GM21529 (cell line): ENCODE measurements around the gene TMEM98.
"Not testable (repeated sequence)": the region's sequence is repeated elsewhere in the genome, so short reads cannot be mapped to it uniquely, and the experiment has no call there.

Experiments used
- ATAC-seq: cut with Tn5 transposase; IDR thresholded peaks from one replicate; pipeline ENCODE4 v1.9.1; 2021; ENCODE audit not compliant: unreplicated experiment

Gene TMEM98

DNA sequence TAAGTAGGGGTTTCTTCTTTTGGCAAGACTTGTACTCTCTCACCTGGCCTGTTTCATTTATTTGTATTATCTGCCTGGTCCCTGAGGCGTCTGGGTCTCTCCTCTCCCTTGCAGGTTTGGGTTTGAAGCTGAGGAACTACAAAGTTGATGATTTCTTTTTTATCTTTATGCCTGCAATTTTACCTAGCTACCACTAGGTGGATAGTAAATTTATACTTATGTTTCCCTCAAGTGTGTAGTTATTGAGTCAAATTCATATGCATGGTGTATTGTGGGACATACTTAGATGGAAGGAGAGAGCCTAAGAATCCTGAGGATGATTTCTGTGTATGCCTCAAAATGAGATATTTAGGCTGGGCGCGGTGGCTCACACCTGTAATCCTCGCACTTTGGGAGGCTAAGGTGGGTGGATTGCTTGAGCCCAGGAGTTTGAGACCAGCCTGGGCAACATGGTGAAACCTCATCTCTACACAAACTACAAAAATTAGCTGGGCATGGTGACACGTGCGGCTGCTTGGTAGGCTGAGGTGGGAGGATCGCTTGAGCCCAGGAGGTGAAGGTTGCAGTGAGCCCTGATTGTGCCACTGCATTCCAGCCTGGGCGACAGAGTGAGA, 13.6 kb downstream of the TMEM98 start:
- ATAC-seq: no peak

DNA sequence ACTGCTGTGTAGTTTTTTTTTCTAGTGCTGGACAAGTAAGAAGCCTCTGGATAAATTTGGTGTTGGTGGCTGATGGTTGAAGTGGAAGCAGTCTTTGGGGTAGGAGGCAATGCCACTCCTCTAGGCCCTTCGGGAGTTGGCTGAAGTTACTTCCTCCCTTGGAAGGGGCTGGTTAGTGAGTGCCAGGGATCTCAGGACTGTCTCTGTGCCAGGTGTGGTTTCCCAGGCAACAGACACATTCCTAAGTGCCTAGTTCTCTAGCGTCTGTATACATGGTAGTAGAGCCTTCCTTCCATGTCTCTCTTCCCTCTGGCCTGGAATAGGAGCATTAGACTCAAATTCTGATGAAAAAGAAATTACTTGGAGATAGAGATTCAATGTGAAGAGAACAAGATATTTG, 15.3 kb downstream of the TMEM98 start:
- ATAC-seq: no peak

DNA sequence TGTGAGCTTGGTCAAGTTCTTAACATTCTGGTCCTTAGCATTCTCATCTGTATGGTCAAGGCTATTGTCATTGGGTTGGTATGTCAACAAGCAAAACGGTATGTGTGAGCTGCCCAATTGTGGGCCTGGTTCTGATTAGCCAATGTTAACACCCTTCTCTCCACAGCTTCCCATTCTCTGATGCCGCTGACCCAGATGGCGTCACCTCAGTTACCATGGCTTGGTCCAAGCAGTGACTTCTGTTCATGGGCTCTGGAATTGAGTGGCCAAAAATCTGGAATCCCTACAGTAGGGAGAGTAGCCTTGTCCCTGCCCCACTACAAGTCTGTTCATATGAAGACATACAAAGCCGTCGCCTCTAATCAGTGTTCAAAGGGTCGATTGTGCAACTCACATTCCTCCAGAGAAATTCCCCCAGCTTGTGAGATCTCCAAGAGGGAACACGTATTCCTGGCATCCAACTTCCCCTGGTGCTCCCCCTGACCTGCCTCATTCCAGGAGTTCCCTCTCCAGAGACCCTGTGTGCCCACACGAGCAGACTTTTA, 15.8 kb downstream of the TMEM98 start:
- no peak for ATAC-seq

DNA sequence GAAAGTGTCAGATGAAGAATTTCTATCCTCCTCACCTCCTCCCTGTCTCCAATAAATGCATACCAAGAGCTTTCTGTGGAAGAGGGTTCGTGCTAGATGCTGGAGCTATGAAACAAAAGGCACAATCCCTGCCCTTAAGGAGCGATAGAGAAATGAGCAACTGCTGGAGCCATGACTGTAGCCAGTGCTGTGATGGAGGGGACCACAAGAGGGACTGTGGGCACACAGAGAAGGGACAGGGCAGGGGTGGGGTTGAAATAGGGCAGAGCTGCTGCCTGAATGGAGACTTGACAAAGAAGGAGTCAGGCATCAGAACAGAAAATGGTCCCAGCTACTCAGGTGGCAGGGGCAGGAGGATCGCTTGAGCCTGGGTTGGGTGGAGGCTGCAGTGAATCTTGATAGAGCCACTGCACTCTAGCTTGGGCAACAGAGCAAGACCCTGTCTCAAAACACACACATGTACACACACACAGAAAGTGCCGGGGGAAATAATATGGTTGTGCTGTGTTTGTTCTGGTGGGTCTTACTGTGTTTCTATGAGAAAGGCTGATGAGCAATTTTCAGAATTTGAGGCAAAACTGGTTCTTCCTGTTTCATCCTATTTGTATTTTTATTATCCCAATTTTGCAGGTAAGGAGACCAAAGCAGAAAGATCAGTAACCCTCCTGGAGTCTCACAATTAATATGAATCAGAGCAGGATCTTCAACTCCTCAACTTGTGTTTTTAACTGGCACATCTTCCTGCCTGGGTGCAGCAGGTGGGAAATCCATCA, 16.5 kb downstream of the TMEM98 start:
- no peak for ATAC-seq

DNA sequence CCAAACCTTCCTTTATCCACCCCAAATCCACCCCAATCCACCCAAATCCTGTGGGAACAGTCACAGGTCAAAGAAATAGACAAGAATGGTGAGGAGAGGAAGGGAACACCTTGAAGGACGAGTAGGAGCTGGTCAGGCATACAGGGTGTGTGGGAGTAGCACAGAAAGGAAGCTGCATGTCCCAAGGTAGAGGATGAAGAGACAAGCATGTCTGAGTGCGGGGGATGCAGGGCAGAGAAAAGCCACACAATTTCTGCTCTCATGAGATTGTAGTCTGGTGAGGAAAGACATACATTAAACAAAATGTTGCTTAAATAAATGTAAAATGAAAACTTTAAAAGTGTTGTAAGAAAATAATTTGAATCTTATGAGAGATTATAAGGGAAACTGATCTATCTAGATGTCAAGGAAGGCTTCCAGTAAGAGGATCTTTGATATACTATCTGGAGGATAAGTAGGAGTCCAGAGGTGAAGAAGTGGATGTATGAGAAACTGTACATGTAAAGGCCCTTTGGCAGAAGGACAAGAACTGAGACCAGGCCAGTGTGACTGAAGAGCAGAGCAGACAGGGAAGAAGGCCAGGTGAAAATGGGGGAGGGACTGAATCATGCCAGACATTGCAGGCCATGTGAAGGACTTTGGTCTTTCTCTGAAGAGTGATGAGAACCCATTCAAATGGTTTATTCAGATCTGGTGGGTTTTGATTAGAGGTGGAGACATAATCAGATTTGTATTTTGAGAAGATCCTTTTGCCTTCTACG, 18.6 kb downstream of the TMEM98 start:
- ATAC-seq: no peak

DNA sequence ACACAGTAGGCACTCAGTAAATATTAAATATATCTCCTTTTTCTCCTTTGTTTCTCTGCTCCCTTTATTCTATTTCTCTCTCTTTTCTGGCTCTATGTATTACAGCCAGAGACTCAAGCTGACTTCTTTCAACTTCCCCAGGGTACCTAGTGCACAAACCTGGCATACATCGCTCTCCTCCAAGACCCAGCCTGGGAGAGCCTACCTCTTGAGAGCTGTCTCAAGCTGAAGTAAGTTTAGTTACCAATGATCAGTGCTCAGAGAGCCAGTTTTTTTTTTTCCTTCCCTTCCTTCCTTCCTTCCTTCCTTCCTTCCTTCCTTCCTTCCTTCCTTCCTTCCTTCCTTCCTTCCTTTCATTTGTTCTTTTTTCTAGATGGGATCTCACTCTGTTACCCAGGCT, 19.8 kb downstream of the TMEM98 start:
- no peak for ATAC-seq

DNA sequence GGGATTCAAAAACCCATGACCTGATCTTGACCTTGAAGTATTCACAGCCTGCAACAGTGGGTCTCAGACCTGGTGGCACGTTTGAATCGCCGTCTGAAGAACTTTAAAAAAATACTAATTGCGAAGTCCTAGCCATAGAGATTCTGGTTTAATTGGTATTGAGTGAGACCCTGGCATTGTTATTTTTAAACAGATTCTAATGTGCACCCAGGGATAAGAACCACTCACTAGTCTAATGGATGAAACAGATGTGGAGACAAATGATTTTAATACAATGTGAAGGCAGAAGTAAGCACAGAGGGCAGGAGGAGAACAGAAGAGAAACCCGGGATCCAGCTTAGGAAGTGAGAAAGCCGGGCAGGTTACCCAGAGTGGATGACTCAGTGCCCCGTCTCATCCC, 21.2 kb downstream of the TMEM98 start:
- no peak for ATAC-seq

DNA sequence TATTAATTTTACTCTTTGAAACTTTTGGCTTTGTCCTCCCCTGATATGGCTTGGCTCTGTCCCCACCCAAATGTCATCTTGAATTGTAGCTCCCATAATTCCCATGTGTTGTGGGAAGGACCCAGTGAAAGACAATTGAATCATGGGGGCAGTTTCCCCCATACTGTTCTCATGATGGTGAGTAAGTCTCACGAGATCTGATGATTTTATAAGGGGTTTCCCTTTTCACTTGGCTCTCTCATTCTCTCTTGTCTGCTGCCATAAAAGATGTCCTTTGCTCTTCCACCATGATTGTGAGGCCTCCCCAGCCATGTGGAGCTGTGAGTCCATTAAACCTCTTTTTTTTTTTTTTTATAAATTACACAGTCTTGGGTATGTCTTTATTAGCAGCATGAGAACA, 24.5 kb downstream of the TMEM98 start:
- not testable (repeated sequence) for ATAC-seq

DNA sequence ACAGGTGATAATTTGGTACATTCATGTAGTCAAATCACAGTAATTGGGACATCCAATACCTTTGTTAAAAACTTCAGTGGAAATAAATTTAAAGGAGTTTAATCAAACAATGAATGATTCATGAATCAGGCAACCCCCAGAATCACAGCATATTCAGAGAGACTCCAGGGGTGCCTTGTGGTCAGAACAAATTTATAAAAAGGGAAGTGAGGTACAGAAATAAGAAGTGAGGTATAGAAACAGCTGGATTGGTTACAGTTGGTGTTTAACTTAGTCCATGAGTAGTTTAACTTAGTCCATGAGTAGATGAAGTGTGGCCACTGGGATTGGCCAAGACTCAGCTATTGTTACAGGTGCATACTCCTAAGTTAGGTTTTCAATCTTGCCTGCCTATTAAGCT, 25.1 kb downstream of the TMEM98 start:
- no peak for ATAC-seq

DNA sequence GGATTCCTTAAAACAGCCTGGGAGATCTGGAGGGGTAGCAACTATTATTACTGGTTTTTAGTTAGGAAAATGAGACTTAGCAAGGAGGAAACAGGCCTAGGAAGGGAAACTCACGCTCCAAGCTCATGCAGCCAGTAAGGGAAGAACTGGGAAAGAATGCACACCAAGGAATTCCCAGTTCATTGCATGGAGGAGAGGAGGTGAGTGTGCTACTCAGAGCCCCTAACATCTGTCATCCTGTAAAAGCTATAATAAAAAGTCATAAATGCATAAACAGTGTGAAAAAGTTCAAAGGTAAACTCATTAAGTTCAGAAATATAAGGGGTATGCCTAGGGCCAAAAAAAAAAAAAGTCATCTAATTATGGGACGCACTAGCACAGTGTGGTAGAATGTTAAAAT, 25.9 kb downstream of the TMEM98 start:
- no peak for ATAC-seq

DNA sequence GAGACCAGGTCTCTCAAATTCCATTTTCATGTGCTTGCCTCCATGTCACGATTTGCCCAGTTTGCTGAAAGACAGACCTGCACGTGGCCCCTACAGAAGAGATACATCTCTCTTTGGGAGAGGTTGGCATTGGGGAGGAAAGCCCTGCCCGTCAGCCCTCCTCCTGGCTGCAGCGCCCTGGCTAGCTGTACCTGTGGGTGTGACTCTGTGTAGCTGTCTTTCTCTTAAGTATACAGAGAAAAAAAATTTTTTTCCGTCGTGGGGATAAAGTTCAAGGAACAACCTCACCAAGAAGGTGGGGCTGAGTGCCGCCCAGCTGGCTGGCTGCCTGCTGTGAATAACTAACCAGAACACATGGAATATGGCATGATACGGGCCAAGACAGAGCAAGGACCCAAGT, 26.5 kb downstream of the TMEM98 start:
- no peak for ATAC-seq

DNA sequence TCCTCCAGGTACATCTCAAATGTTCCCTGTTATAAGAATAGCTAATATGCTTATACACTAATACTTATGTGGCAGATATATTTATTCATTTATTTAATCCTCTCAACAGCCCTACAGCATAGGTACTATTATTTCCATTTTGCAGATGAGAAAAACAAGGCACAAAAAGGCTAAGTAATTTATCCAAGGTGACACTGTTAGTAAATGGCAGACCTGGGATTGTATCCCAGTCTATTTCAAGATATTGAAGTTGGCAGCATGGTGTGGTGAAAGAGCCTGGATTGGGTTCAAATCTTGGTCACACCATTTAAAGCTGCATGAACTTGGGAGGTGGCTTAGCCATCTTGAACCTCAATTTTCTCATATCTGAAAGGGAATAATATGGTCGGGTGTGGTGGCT, 27.2 kb downstream of the TMEM98 start:
- ATAC-seq: no peak

DNA sequence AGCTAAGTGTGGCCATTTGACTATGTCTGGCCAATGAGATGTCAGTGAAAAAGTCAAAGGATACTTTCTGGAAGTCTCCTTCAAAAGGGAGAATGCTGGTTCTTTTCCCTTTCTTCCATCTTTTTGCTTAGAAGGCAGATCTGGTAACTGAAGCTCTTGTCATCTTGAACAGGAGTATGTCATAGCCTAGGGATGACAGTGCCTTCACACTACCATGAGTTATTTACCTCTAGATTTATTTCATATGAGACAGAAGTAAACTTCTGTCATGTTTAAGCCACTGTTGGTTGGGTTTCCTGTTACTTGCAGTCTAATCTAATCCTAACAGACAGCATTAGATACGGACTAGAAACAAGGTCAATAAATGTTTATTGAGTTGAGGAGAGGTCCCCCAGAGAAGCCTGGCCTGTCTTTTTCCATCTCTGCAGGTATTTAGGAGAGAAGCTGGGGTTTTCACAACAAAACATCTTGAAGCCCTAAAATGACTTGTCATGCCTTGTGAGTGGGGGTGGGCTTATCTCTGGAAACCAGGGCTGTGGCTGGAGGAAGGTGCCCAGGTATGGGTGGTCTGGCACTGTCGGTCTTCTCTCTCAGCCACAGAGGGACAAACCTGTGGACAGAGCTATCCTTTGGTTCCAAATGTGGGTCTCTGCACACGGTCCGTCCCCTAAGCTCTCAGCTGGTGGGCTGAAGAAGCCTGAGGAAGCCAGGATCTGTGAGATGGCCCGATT, 28.5 kb downstream of the TMEM98 start:
- no peak for ATAC-seq

DNA sequence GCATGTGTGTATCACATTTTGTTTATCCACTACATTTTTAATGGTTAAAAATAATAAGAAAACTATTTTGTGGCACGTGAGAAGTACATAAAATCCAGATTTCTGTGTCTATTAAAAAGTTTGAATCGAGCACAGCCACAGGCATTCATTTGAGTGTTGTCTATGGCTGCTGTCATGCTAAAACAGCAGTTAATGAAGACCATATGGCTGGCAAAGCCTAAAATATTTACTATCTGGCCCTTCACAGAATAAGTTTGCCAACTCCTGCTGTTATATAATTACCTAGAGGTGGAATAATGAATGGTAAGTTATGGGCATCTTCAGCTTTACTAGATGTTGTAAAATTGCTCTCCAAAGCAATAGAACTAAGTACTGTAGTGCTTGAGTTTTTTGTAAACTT, 30.5 kb downstream of the TMEM98 start:
- no peak for ATAC-seq

DNA sequence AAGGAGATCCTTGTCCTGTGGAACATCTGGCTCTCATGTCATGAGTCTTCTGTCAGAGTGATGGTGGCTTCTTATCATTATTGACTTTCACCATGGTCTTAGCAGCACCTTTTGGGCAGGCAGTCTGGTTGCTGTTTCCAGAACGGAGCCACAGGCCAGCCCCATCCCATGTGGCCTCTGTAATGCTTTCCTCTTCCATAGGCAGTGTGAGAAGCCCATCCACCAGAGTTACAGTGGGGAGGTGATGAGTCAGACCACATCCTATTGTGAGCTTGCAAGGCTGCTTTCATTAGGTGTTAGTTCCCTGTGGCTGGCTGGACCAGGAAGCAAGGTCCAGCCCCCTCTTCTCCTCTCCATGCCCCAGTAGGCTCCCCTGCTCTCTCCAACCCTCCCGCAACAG, 32.9 kb downstream of the TMEM98 start:
- no peak for ATAC-seq

DNA sequence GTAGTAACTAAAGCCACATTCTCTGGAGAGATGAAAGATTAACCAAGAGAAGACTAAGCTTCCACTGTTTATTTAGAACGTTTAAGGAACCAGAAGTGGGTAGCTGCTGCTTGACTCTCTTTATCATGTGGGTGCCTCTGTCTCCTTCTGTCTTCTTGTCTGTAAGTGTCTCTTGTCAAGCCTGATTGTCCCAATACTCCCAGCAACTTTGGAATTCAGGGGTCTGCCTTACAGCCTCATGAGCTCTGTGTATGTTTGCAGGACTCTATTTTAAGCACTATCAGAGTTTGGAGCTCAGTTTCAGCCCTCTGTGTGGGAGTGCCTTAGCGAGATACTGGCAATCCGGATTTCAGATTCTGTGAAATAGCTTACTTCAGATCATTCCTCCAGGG, 34.4 kb downstream of the TMEM98 start:
- no peak for ATAC-seq

DNA sequence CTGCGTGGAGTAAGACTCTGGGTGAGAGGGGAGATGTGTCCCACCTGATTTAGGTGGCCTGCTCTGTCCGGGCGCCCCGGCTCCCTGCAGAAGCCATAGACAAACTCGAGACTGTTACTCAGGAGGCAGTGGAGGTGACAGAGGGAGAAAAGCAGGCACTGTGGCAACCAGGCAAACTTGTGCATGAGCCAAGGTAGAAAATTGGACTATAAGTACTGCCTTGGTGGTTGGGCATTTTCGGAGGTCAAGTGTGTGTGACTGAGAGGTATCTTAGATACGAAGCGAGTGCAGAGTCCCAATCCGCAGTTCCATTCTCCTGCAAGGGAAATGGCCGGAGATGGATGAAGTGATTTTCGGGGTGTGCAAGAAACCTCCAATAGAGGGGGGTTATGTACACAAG, 36.6 kb downstream of the TMEM98 start:
- ATAC-seq: no peak

DNA sequence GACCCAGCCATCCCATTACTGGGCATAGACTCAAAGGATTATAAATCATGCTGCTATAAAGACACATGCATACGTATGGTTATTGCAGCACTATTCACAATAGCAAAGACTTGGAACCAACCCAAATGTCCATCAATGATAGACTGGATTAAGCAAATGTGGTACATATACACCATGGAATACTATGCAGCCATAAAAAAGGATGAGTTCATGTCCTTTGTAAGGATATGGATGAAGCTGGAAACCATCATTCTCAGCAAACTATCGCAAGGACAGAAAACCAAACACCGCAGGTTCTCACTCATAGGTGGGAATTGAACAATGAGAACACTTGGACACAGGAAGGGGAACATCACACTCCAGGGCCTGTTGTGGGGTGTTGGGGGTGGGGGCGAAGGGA, 41.3 kb downstream of the TMEM98 start:
- not testable (repeated sequence) for ATAC-seq

DNA sequence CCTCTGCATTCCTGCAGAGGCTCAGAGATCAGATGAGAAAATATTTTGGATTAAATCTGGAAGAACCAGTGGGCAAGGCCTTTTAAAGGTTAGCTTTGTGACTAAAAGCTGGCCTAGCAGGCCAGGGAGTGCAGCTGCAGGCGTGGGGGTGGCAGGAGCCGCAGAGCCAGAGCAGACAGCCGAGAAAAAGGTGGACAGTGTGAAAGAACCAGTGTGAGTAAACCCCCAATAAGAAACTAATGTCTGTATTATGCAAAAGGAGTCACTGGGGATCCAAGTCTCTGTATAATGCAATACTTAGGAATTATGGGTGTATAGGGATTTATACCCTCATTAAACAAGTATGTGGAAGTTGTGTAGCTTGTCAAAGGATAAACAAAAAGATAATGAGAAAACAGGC, 42.3 kb downstream of the TMEM98 start:
- ATAC-seq: no peak

DNA sequence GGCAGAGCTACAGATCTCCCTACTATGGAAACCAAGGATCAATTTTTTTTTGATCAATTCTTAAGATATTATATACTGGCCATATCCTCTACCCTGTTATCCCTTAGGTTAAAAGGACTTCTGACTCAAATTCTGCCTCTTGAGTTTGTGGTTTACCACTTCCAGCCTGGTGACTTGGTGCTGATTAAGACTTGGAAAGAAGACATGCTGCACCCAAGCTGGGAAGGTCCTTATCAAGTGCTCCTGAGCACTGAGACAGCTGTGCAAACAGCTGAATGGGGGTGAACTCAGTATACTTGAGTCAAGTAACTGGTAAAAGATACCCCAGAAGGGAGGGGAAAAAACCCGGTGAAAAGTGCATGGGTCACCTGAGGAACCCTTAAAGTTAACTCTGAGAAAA, 43.2 kb downstream of the TMEM98 start:
- no peak for ATAC-seq

DNA sequence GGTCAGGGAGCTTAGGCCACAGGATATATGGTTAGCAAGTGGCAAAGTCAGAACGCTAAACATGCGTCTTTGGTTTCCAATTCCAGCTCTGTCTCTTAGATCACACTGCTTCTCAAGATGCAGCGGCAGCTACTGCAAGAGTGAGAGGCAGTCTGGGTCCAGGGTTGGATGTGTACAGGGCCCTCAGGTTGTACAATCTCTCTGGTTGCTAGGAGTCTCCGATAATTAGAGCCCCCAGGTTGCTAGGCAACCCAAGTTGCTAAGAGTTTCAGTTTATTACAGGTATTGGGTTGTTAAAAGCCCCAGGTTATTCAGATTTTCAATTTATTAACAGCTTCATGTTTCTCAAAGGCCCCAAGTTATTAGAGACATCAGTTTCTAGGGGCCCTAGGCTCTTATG, 48.2 kb downstream of the TMEM98 start:
- ATAC-seq: no peak
